ENCODE measurements around the gene TEX9.
"Not testable (repeated sequence)": the region's sequence is repeated elsewhere in the genome, so short reads cannot be mapped to it uniquely, and the experiment has no call there.

TEX9 gene

GRCh38 chr15:56366211-56366610 lies 985 bp downstream of the TEX9 start:
- no peak for DNase-seq (ENCODE audit: low read depth in 2 of 2)

GRCh38 chr15:56367156-56367555 lies 1.9 kb downstream of the TEX9 start:
- DNase-seq (ENCODE audit: low read depth in 2 of 2) = no peak

GRCh38 chr15:56369234-56369633 lies 4.0 kb downstream of the TEX9 start:
- DNase-seq (ENCODE audit: low read depth in 2 of 2) = no peak

GRCh38 chr15:56371495-56372147 lies 6.4 kb downstream of the TEX9 start:
- no peak for DNase-seq (ENCODE audit: low read depth in 2 of 2)

GRCh38 chr15:56374693-56375092 lies 9.5 kb downstream of the TEX9 start:
- DNase-seq (ENCODE audit: low read depth in 2 of 2) = not testable (repeated sequence)

GRCh38 chr15:56377822-56378221 lies 12.6 kb downstream of the TEX9 start:
- not testable (repeated sequence) for DNase-seq (ENCODE audit: low read depth in 2 of 2)

- no peak for DNase-seq (ENCODE audit: low read depth in 2 of 2)
Measured at GRCh38 chr15:56383010-56383409, 17.8 kb downstream of the TEX9 start.

GRCh38 chr15:56385908-56386307 lies 20.7 kb downstream of the TEX9 start:
- DNase-seq (ENCODE audit: low read depth in 2 of 2) = no peak

GRCh38 chr15:56390739-56391267 lies 25.6 kb downstream of the TEX9 start:
- DNase-seq (ENCODE audit: low read depth in 2 of 2) = no peak

- DNase-seq (ENCODE audit: low read depth in 2 of 2) = no peak
Measured at GRCh38 chr15:56393277-56393676, 28.1 kb downstream of the TEX9 start.

GRCh38 chr15:56394909-56395308 lies 29.7 kb downstream of the TEX9 start:
- DNase-seq (ENCODE audit: low read depth in 2 of 2) = no peak

GRCh38 chr15:56397325-56397724 lies 32.1 kb downstream of the TEX9 start:
- not testable (repeated sequence) for DNase-seq (ENCODE audit: low read depth in 2 of 2)

- DNase-seq (ENCODE audit: low read depth in 2 of 2) = not testable (repeated sequence)
Measured at GRCh38 chr15:56399209-56399608, 34.0 kb downstream of the TEX9 start.

- no peak for DNase-seq (ENCODE audit: low read depth in 2 of 2)
Measured at GRCh38 chr15:56410721-56411120, 45.5 kb downstream of the TEX9 start.

GRCh38 chr15:56411122-56411749 lies 46.0 kb downstream of the TEX9 start:
- no peak for DNase-seq (ENCODE audit: low read depth in 2 of 2)

- DNase-seq (ENCODE audit: low read depth in 2 of 2) = not testable (repeated sequence)
Measured at GRCh38 chr15:56413114-56413733, 48.0 kb downstream of the TEX9 start.

GRCh38 chr15:56425276-56425675 lies 60.0 kb downstream of the TEX9 start:
- no peak for DNase-seq (ENCODE audit: low read depth in 2 of 2)

- DNase-seq (ENCODE audit: low read depth in 2 of 2) = no peak
Measured at GRCh38 chr15:56425976-56426375, 60.8 kb downstream of the TEX9 start.

GRCh38 chr15:56428821-56429458 lies 63.7 kb downstream of the TEX9 start:
- DNase-seq (ENCODE audit: low read depth in 2 of 2) = no peak

- no peak for DNase-seq (ENCODE audit: low read depth in 2 of 2)
Measured at GRCh38 chr15:56432304-56432703, 67.1 kb downstream of the TEX9 start.

- DNase-seq (ENCODE audit: low read depth in 2 of 2) = no peak
Measured at GRCh38 chr15:56440214-56440770, 75.1 kb downstream of the TEX9 start.

GRCh38 chr15:56442354-56442753 lies 77.1 kb downstream of the TEX9 start:
- no peak for DNase-seq (ENCODE audit: low read depth in 2 of 2)
